ENCODE results near the gene RAP1GAP2.

RAP1GAP2 gene

GRCh38 chr17:2792366-2793169 is 3.7 kb upstream of the RAP1GAP2 start:
- DNase-seq: no peak
- H3K27ac ChIP-seq: no peak overlapping the region
- no peak for TF ChIP-seq CTCF (IDR thresholded peaks at IDR 0.05; ENCODE audit: low read depth, low read length, missing control alignments)
- no peak overlapping the region for H3K4me3 ChIP-seq (ENCODE audit: low read depth, low read length)
- H3K36me3 ChIP-seq (replicated peaks): no peaks in the 10 kb centered on the region
- no peaks in the 10 kb centered on the region for H3K27me3 ChIP-seq (replicated peaks)
- in situ Hi-C loops (cut with HindIII; ENCODE audit: low pct_ligation_motif_present, low sequenced_read_pairs): no loop called here

- TF ChIP-seq CTCF (IDR thresholded peaks at IDR 0.05; ENCODE audit: low read depth, low read length, missing control alignments): no peak
- Histone ChIP-seq H3K36me3 (replicated peaks) (no peaks in the 10 kb centered on the region), H3K4me3 (ENCODE audit: low read depth, low read length) (no peak overlapping the region), H3K27ac (no peak overlapping the region), H3K27me3 (replicated peaks) (peaks cover 2% of the 10 kb centered on the region)
- no peak for DNase-seq
- in situ Hi-C loops (cut with HindIII; ENCODE audit: low pct_ligation_motif_present, low sequenced_read_pairs): no loop called here
These were observed 2.0 kb upstream of the RAP1GAP2 start for GRCh38 chr17:2794111-2794803.

GRCh38 chr17:2795441-2796163 is 636 bp upstream of the RAP1GAP2 start:
- DNase-seq: no peak
- Histone ChIP-seq H3K36me3 (replicated peaks) (no peaks in the 10 kb centered on the region), H3K4me3 (ENCODE audit: low read depth, low read length) (no peak overlapping the region), H3K27me3 (replicated peaks) (peaks cover 10% of the 10 kb centered on the region), H3K27ac (no peak overlapping the region)
- TF ChIP-seq CTCF (IDR thresholded peaks at IDR 0.05; ENCODE audit: low read depth, low read length, missing control alignments): no peak
- in situ Hi-C loops (cut with HindIII; ENCODE audit: low pct_ligation_motif_present, low sequenced_read_pairs): no loop called here

- Histone ChIP-seq H3K27me3 (replicated peaks) (peaks cover 10% of the 10 kb centered on the region), H3K4me3 (ENCODE audit: low read depth, low read length) (no peak overlapping the region), H3K27ac (no peak overlapping the region), H3K36me3 (replicated peaks) (no peaks in the 10 kb centered on the region)
- TF ChIP-seq CTCF (IDR thresholded peaks at IDR 0.05; ENCODE audit: low read depth, low read length, missing control alignments): no peak
- in situ Hi-C loops (cut with HindIII; ENCODE audit: low pct_ligation_motif_present, low sequenced_read_pairs): no loop called here
- no peak for DNase-seq
These were observed 988 bp downstream of the RAP1GAP2 start for GRCh38 chr17:2797226-2797625.

- no peak for DNase-seq
- H3K27ac ChIP-seq: no peak overlapping the region
- no peak overlapping the region for H3K4me3 ChIP-seq (ENCODE audit: low read depth, low read length)
- in situ Hi-C loops (cut with HindIII; ENCODE audit: low pct_ligation_motif_present, low sequenced_read_pairs): no loop called here
- no peak for TF ChIP-seq CTCF (IDR thresholded peaks at IDR 0.05; ENCODE audit: low read depth, low read length, missing control alignments)
- no peaks in the 10 kb centered on the region for H3K36me3 ChIP-seq (replicated peaks)
- H3K27me3 ChIP-seq (replicated peaks): peaks cover 10% of the 10 kb centered on the region
These were observed 1.4 kb downstream of the RAP1GAP2 start for GRCh38 chr17:2797637-2798036.
